Stomach (tissue), 9 donors: ENCODE results near the gene RASSF1. TPM values are rescaled to one million over a fixed set of nuclear protein-coding genes. Genes with fewer than 3 reads are reported as not detected.

Experiments used
- DNase-seq, 2 donors: peaks; one replicate each; pipeline versions ENCODE4 v3.0.0 to v3.0.0-alpha.2; 2013 to 2019
- H3K27ac ChIP-seq, 5 donors: fragments of 200-600 bp in 4 of 5; sonication (generic) in 4 of 5; one replicate each; pipeline ENCODE4 v1.5.1; 2013 to 2019; ENCODE audit warnings: mild to moderate bottlenecking in 1 of 5, moderate library complexity in 1 of 5
- H3K27me3 ChIP-seq, 3 donors: fragments of 200-600 bp; sonication (generic); one replicate each; pipeline ENCODE4 v1.5.1; 2017 to 2019; ENCODE audit warnings: mixed run types in 1 of 3
- H3K36me3 ChIP-seq, 4 donors: fragments of 200-600 bp; sonication (generic); 1 replicate in 3 of 4; 2 replicates in 1 of 4; pipeline ENCODE4 v1.5.1; 2016 to 2019
- H3K4me1 ChIP-seq, 4 donors: fragments of 200-600 bp; sonication (generic); one replicate each; pipeline ENCODE4 v1.5.1; 2016 to 2019
- H3K4me3 ChIP-seq, 4 donors: fragments of 200-600 bp; sonication (generic) in 3 of 4; one replicate each; pipeline ENCODE4 v1.5.1; 2016 to 2019; ENCODE audit warnings: mild to moderate bottlenecking in 1 of 4
- H3K9me3 ChIP-seq, 4 donors: fragments of 200-600 bp; sonication (generic); one replicate each; pipeline ENCODE4 v1.5.1; 2016 to 2019
- EP300 ChIP-seq: sonication (generic); formaldehyde crosslinking; IDR thresholded peaks from one replicate; pipeline ENCODE4 v1.6.1; 2017; ENCODE audit warnings: antibody characterized with exemption
- POLR2A ChIP-seq, 4 donors: fragments of 450-650 bp; IDR thresholded peaks; one replicate each; pipeline ENCODE4 v1.6.1; 2016; ENCODE audit warnings: antibody characterized with exemption in 4 of 4, control low read depth in 2 of 4, mild to moderate bottlenecking in 1 of 4, moderate library complexity in 1 of 4
- POLR2AphosphoS5 ChIP-seq, 3 donors: sonication (generic); formaldehyde crosslinking; IDR thresholded peaks; one replicate each; pipeline ENCODE4 v1.6.1; 2016; ENCODE audit warnings: antibody characterized with exemption in 3 of 3
- WGBS, 5 donors: extraction: QIAGEN DNeasy Blood & Tissue Kit in 3 of 5; methylation state at CpG; one replicate each; pipeline versions ENCODE4 v1.1.5 to v1.1.7; 2013 to 2018; 5-methylcytosine and 5-hydroxymethylcytosine counted together
- intact Hi-C: fragments of 100-400 bp; cut with DNase I; formaldehyde crosslinking; loops from one replicate; pipeline ENCODE4 v1.15.1; 2023; ENCODE audit warnings: low total_unique reads
- polyA plus RNA-seq, 3 donors: library from polyadenylated mRNA; stranded (reverse); fragments of 200-250 nt; gene quantifications; one replicate each; pipeline ENCODE4 v1.2.3, GENCODE V29; 2013
- total RNA-seq, 5 donors: library from RNA; depleted of rRNA; stranded (reverse); fragments of >200 nt; gene quantifications; one replicate each; pipeline versions ENCODE4 v1.1.0 to v1.2.3, GENCODE V29; 2014 to 2016
- TF ChIP-seq, protein P1 (sequence below), 7 experiments: fragments of 450-650 bp in 4 of 7; fragments of 200-600 bp in 3 of 7; sonication (generic) in 3 of 7; IDR thresholded peaks; one replicate each; pipeline ENCODE4 v1.5.1; 2016 to 2019; ENCODE audit warnings: antibody characterized with exemption in 7 of 7, control low read depth in 2 of 7, mild to moderate bottlenecking in 1 of 7
- donor health status: healthy with polysubstance abuse.
- donor health status: Bipolar disorder and iron deficiency.
- donor health status: healthy.

Gene RASSF1
- total and polyA plus RNA-seq, 8 donors: 16.5 to 37.3 (median 27.4) TPM

DNA sequence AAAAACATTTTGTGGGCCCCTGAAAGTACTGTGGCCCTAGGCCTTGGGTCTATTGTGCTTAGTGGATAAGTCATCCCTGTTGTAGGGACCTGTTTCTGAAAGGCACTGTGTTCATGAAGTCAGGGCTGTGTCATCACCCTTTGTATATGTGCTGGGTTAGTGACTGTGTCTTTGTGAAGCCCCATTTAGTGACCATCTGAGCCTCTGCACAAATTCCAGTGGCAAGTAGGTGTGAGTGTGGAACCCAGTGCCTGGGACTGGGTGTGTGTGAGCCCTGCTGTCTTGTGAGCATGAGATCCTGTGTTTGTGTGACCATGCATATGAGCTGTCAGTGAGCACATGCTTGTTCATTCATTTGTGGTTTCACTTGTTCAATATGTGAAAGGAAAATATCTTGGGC is 36.0 kb downstream of the RASSF1 start:
- peak in 1 of 2 donors; percentile 5 for DNase-seq
- intact Hi-C loops: no loop called here
- Histone ChIP-seq H3K27me3 (no peaks in the 10 kb centered on the region), H3K4me3 (no peak overlapping the region), H3K4me1 (peaks cover 25 to 47% (median 42%) of the 10 kb centered on the region in 4 donors), H3K9me3 (no peaks in the 10 kb centered on the region), H3K27ac (no peak overlapping the region), H3K36me3 (peaks cover 0 to 6% (median 0%) of the 10 kb centered on the region in 4 donors)
- TF ChIP-seq POLR2AphosphoS5 (IDR thresholded peaks at IDR 0.05) (no peak), EP300 (no peak), POLR2A (IDR thresholded peaks at IDR 0.05) (no peak)
- TF ChIP-seq, protein P1, sequence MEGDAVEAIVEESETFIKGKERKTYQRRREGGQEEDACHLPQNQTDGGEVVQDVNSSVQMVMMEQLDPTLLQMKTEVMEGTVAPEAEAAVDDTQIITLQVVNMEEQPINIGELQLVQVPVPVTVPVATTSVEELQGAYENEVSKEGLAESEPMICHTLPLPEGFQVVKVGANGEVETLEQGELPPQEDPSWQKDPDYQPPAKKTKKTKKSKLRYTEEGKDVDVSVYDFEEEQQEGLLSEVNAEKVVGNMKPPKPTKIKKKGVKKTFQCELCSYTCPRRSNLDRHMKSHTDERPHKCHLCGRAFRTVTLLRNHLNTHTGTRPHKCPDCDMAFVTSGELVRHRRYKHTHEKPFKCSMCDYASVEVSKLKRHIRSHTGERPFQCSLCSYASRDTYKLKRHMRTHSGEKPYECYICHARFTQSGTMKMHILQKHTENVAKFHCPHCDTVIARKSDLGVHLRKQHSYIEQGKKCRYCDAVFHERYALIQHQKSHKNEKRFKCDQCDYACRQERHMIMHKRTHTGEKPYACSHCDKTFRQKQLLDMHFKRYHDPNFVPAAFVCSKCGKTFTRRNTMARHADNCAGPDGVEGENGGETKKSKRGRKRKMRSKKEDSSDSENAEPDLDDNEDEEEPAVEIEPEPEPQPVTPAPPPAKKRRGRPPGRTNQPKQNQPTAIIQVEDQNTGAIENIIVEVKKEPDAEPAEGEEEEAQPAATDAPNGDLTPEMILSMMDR (IDR thresholded peaks at IDR 0.05): no peak

DNA sequence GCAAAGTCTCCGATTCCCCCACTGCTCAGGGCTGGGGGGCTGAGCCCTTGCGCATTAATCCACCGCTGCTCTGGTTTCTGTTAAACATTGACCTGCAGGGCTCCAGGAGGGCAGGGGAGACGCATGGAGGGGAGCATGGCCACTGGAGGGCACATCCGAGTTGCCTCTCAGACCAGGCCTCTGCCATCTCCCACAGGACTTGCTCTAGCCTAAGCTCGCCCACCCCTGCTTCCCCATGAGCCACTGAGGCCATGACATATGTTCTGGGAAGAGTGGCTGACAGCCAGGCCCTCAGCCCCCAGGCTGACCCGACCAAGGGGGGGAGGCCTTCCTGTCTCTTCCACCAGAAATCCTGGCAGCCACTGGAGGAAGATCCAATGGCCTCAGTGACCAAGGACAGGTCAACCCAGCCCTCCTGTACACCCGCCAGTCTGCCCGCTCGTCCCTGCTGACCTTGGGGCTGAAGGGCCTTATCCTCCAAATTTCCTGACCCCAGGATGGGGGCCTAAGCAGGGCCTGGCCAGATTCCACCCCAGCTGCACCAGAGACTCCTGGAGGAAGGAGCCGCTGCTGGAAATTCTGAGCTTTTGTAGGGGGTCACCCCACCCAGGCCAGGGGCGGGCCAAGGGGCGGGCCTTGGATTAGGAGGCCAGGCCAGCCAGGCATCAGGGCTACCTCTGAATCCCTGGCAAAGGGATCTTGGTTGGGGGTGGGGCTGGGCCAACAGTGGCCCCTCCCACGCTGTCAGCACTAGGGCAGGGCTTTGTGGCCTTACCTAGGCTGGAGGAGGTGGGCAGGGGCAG is 37.4 kb downstream of the RASSF1 start, which contains the start of gene HYAL1:
Gene HYAL1 (minus strand): TSS at position 562 of the 803 bp plus-strand sequence. CDS start 618 bp downstream, outside the sequence.
- peak within 1 kb of the TSS; percentile 64 to 96 (median 85) for H3K27ac ChIP-seq
- H3K4me3 ChIP-seq: peak within 1 kb of the TSS; percentile 19 to 36 (median 27)
- peaks cover 32 to 53% (median 49%) of the 10 kb centered on the region in 4 donors for H3K4me1 ChIP-seq
- WGBS, 5 donors: 35 to 53% (median 41%) methylated on average over 11 to 14 of the region's 14 CpGs
- H3K9me3 ChIP-seq: no peaks in the 10 kb centered on the region
- no peaks in the 10 kb centered on the region for H3K36me3 ChIP-seq
- peak; percentile 78 to 86 for DNase-seq
- intact Hi-C loops: no loop called here
- no peaks in the 10 kb centered on the region for H3K27me3 ChIP-seq
- TF ChIP-seq, protein P1 (IDR thresholded peaks at IDR 0.05): peak in 1 of 7 experiments; percentile 21
- TF ChIP-seq EP300 (no peak), POLR2AphosphoS5 (IDR thresholded peaks at IDR 0.05) (peak; percentile 28 to 52 (median 47))

DNA sequence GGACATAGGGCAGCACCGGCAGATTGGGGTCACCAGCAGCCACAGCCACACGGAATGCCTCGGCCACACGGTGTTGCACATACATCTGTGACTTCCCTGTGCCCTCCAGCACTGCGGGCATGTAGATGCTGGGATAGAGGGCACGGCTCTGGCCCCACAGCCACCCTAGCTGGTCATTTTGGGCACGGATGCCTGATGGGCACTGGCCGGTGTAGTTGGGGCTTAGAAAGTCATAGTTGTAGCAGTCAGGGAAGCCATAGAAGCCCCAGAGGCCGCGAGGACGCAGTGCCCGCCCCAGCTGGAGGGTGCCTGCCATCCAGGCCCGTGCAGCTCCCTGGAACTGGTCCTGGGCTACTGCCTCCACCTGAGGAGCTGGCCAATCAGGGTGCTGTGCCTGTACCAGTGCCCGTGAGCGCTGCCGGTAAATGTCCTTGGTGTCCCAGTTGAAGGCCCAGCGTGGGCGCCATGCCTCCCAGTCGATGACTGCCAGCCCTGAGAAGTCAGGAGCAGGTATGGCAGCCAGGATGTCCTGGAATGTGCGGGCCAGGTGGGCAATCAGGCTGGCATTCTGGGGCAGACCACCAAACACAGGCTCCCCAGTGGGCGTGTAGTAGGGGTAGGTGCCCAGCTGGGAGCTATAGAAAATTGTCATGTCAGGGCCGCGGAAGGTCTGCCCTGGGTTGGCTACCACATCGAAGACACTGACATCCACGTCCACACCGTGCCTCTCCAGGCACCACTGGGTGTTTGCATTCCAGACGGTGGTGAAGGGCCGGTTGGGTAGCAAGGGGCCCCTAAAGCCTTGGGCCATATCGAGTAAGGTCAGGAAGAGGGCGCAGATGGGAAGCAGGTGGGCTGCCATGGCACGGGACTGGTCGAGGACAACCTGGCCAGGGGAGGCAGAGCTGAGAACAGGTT is 38.3 kb downstream of the RASSF1 start:
- intact Hi-C loops: no loop called here

More for the DNA sequence above, 38.3 kb downstream of the RASSF1 start:
- peak in 1 of 2 donors; percentile 13 for DNase-seq
- Histone ChIP-seq H3K36me3 (peaks cover 0 to 2% (median 0%) of the 10 kb centered on the region in 4 donors), H3K9me3 (no peaks in the 10 kb centered on the region), H3K27me3 (no peaks in the 10 kb centered on the region), H3K4me1 (peaks cover 37 to 61% (median 56%) of the 10 kb centered on the region in 4 donors), H3K4me3 (peak overlapping the region; percentile 19 to 36 (median 27)), H3K27ac (peak overlapping the region; percentile 64 to 96 (median 85))
- TF ChIP-seq POLR2AphosphoS5 (IDR thresholded peaks at IDR 0.05) (no peak), POLR2A (IDR thresholded peaks at IDR 0.05) (no peak), EP300 (no peak)
- TF ChIP-seq, protein P1 (IDR thresholded peaks at IDR 0.05): no peak
- WGBS, 5 donors: 79 to 88% (median 86%) methylated on average over 23 to 32 of the region's 32 CpGs
